Right renal pelvis (tissue), 4 donors: ENCODE data around the gene CPED1. TPM values are rescaled to one million over a fixed set of nuclear protein-coding genes. Genes with fewer than 3 reads are reported as not detected.

Experiments
- DNase-seq, 4 donors: peaks; one replicate each; pipeline ENCODE4 v3.0.0-alpha.2; 2013; ENCODE audit warnings: low read depth in 4 of 4, low spot score in 3 of 4, missing footprints in 1 of 4
- polyA plus RNA-seq, 4 donors: library from polyadenylated mRNA; unstranded; fragments of 120-200 nt; gene quantifications; one replicate each; pipeline ENCODE4 v1.2.1, GENCODE V29; 2013; ENCODE audit not compliant: insufficient read length in 4 of 4

The CPED1 gene
- polyA plus RNA-seq, 4 donors = 30.1 to 48.9 (median 43.6) TPM

- no peak for DNase-seq
Measured at GRCh38 chr7:121331574-121331973, 343.1 kb downstream of the CPED1 start.

- DNase-seq = no peak
Measured at GRCh38 chr7:121334376-121334775, 345.9 kb downstream of the CPED1 start.

GRCh38 chr7:121334875-121335648 lies 346.6 kb downstream of the CPED1 start:
- no peak for DNase-seq

- no peak for DNase-seq
Measured at GRCh38 chr7:121336579-121336978, 348.1 kb downstream of the CPED1 start.

GRCh38 chr7:121337398-121337797 lies 348.9 kb downstream of the CPED1 start:
- DNase-seq = no peak

- no peak for DNase-seq
Measured at GRCh38 chr7:121339082-121339481, 350.6 kb downstream of the CPED1 start.

GRCh38 chr7:121341933-121342332 lies 353.4 kb downstream of the CPED1 start:
- DNase-seq = no peak

- no peak for DNase-seq
Measured at GRCh38 chr7:121342631-121343030, 354.1 kb downstream of the CPED1 start.

- no peak for DNase-seq
Measured at GRCh38 chr7:121343302-121343701, 354.8 kb downstream of the CPED1 start.

- no peak for DNase-seq
Measured at GRCh38 chr7:121344093-121344492, 355.6 kb downstream of the CPED1 start.

GRCh38 chr7:121344497-121344896 lies 356.0 kb downstream of the CPED1 start:
- no peak for DNase-seq

Other genes starting within 250 kb of the CPED1 start
- 100 to 1,000 TPM; 181 to 199 (median 193) TPM for gene TSPAN12, start 130.6 kb upstream of the CPED1 start, polyA plus RNA-seq
- 10 to 100 TPM; 38.6 to 51.2 (median 44.9) TPM for gene ING3, start 37.9 kb upstream of the CPED1 start, polyA plus RNA-seq